HG02885 (cell line): Measurements from ENCODE around the gene KMT2A.
A peak's percentile ranks its signal among the peaks of the same experiment; 100 is the strongest.
"Not testable (repeated sequence)": the region's sequence is repeated elsewhere in the genome, so short reads cannot be mapped to it uniquely, and the experiment has no call there.

Experiments
- ATAC-seq: cut with Tn5 transposase; IDR thresholded peaks from one replicate; pipeline ENCODE4 v1.9.1; 2021; ENCODE audit warnings: mild to moderate bottlenecking; ENCODE audit not compliant: unreplicated experiment, poor library complexity

Gene KMT2A

DNA sequence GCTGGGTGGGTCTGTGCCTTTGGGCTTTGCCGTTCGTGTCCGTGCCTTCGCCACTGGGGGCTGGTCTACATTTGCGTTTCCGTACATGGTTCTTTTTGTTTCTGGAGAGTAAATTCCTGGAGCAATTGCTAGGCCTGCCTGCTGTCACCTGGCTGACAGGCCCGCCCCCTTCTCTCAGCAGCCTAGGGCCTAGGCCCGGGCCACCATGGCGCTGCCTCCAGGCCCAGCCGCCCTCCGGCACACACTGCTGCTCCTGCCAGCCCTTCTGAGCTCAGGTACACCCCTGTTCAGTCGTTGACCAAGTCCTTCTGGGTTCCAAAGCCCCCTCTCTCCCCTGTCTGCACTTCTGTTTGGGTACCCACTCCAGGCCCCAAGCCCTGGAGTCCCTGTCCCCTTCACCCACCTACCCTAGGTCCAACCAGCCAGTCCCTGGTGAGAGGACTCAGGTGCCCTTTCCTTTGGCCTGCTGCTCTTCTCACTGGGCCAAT, 95.3 kb downstream of the KMT2A start:
- no peak for ATAC-seq

DNA sequence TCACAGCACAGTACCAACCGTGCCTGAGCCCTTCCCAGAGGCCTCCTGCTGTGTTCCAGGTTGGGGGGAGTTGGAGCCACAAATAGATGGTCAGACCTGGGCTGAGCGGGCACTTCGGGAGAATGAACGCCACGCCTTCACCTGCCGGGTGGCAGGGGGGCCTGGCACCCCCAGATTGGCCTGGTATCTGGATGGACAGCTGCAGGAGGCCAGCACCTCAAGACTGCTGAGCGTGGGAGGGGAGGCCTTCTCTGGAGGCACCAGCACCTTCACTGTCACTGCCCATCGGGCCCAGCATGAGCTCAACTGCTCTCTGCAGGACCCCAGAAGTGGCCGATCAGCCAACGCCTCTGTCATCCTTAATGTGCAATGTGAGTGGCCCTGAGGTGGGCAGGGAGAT, 95.8 kb downstream of the KMT2A start:
- ATAC-seq: no peak

- no peak for ATAC-seq
Measured at GRCh38 chr11:118532852-118533768, 96.8 kb downstream of the KMT2A start.

GRCh38 chr11:118533769-118534729, 97.8 kb downstream of the KMT2A start:
- no peak for ATAC-seq

- no peak for ATAC-seq
Measured at GRCh38 chr11:118535261-118535660, 99.0 kb downstream of the KMT2A start.

DNA sequence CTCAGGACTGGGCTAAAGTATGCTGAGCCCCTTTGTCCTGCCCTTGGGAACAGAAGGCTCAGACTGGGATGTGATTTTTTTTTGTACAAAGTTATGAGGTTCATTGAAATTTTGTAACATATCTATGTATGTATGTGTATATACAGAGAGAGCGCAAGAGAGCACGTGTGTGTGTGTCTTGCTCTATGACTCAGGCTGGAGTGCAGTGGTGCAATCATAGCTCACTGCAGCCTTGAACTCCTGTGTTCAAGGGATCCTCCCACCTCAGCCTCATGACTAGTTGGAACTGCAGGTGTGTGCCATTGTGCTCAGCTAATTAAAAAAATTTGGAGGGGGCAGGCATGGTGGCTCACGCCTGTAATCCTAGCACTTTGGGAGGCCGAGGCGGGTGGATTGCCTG, 100.4 kb downstream of the KMT2A start:
- ATAC-seq: no peak

GRCh38 chr11:118537409-118537980, 101.2 kb downstream of the KMT2A start:
- no peak for ATAC-seq

DNA sequence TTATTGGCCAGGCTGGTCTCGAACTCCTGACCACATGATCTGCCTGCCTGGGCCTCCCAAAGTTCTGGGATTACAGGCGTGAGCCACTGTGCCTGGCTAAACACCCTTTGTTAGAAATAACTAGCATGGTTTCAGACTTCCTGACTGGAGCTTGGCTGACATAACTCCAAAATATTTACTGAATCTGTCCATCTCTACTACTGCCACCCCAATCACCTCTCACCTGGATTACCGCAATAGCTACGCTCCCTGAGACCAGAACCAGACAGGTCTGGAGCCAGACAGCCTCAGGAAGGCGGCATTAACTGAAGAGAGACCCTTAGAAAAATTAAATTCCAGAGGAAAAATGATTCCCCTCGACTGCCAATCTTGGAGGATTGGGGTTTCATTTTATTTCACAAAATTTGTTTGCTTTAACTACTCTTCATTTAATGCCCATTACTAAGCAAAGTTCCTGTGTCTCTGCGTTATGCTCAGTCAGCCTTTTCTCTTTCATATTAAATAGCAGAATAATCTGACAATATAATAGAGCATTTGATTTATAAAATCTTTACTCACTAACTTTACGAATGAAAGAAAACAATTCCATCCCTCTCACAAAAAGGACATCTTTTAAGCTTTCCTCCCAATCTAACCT, 107.8 kb downstream of the KMT2A start:
- ATAC-seq: no peak

DNA sequence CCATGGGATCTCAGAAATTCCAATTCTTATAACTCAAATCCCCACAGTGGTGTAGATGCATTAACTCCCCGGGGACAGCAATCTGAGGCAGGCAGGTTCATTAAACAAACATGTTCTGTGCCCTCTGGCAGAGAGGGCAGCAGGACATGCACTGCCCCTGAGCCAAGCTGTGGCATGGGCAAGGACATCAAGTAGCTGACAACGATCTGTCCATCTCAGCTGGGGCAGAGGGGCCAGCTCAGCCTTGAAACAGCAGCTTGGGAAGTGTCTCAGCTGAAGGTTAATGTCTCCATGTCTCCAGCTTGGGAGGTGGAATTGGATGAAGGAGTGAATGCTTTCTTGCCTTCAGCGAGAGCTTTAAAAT, 108.3 kb downstream of the KMT2A start:
- ATAC-seq: no peak

DNA sequence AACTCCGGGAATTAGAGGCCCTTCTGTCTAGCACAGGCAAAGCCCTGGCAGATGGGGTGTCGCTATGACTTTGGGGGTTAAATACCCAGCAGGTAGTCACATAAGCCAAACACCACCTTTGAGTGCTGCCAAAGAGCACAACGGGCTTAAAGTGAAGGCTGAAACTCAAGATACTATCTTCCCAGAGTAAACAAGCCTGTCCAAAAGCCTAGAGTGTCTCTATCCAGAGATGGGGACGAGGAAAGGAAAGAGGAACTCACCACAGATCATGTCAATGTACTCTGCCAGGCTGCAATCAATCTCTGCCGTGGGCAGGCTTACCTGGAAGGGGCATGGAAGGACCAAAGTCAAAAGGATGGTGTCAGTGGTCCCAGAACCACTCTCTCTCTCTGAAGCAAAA, 109.2 kb downstream of the KMT2A start:
- ATAC-seq: no peak

- ATAC-seq: no peak
Measured at GRCh38 chr11:118547132-118547531, 110.8 kb downstream of the KMT2A start.

- no peak for ATAC-seq
Measured at GRCh38 chr11:118552341-118552740, 116.0 kb downstream of the KMT2A start.

- no peak for ATAC-seq
Measured at GRCh38 chr11:118560806-118561205, 124.5 kb downstream of the KMT2A start.

DNA sequence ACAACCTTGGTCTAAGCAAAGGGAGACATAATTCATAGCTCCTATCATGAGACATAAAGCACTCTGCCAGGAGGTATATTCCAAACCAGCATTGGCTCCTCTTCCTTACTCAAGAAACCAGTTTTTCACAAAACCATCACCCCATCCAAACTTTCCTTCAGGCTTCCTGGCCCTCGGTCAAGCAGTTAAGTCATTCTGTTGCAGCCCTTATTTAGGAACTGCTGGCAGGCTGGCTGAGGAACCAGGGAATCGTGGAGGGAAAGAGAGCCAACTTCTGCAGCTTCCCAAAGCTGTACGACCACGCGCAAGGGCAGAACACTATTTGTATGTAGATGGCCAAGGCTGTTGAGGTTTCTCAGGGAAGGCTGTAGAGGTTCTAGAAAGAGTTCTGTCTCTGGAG, 128.8 kb downstream of the KMT2A start:
- ATAC-seq: no peak

GRCh38 chr11:118569670-118570069, 133.4 kb downstream of the KMT2A start:
- ATAC-seq: no peak

DNA sequence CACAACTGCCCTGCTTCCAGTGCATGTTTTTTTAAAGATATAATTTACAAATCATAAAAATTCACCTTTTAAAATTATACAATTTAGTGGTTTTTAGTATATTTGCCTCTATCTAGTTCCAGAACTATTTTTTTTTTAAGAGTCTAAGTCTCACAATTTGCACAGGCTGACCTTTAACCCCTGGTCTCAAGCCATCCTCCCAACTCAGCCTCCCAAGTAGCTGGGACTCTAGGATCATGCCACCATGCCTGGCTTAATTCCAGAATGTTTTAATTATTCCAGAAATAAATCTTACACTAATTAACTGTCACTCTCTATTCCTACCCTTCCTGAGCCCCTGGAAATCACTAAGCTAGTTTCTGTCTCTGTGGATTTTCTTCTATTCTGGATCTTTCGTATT, 134.5 kb downstream of the KMT2A start:
- no peak for ATAC-seq

- ATAC-seq: not testable (repeated sequence)
Measured at GRCh38 chr11:118571701-118572060, 135.4 kb downstream of the KMT2A start.

DNA sequence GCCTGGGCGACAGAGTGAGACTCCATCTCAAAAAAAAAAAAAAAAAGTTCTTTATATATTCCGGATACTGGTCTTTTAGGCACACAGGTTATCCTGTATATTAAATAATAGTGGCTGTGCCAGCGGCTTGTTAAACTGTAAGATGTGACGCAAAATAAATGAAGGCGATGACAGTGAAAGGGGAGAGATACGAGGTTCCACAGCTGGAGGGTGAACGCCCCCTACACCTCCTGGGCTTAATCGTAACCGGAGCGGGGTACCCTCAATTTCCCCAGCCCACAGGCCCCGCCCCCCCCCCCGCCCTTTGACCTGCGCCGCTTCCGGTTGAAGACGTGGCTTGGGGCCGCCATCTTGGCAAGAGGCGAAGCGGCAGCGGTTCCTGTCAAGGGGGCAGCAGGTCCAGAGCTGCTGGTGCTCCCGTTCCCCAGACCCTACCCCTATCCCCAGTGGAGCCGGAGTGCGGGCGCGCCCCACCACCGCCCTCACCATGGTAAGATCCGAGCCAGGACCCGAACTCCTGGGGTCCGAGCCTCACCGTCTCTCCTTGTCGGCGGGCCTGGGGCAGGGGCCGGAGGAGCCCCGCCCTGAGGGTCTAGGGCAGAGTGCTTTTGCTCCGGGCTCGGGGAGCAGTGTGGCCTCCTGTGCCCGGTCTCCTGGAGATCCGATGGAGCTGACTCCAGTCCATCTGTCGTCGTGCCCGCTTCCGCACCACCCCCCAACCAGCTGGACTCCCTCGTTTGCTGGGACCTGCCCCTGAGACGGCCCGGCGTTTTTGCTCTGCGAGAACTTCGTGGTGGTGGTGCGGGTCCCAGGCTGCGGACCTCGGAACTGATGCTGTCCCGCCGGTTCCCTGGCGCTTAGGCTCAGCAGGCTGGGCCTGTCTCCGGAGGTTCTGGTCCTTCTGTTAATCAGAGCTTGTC, 136.0 kb downstream of the KMT2A start, which contains the start of gene ARCN1:
ARCN1 (plus strand) TSS at position 349 of the 920 bp plus-strand sequence; CDS start at position 488, 139 bp downstream.
- peak; percentile 70 for ATAC-seq

- peak; percentile 43 for ATAC-seq
Measured at GRCh38 chr11:118572981-118573550, 136.8 kb downstream of the KMT2A start.
